CD4-positive, alpha-beta T cell (primary cell): ENCODE data around the gene CXXC5. TPM values are rescaled to one million over a fixed set of nuclear protein-coding genes. Genes with fewer than 3 reads are reported as not detected.

ENCODE experiments used
- ATAC-seq: fragments of 200-7000 bp; cut with Tn5 transposase; one replicate; pipeline ENCODE4 v1.10.0; 2022; ENCODE audit warnings: mild to moderate bottlenecking; ENCODE audit not compliant: poor library complexity
- CTCF ChIA-PET: fragments of 350-600 bp; sonication (Branson Sonifier 250); formaldehyde crosslinking; loops from one replicate; lab custom pipeline; 2021; ENCODE audit warnings: antibody characterized with exemption, inconsistent platforms; lab: Charles Lee
- POLR2A ChIA-PET: fragments of 350-600 bp; sonication (Branson Sonifier 250); formaldehyde crosslinking; loops from one replicate; lab custom pipeline; 2021; ENCODE audit warnings: antibody characterized with exemption, inconsistent platforms; lab: Charles Lee
- DNase-seq, 14 experiments: peaks; one replicate each; pipeline ENCODE4 v3.0.0-alpha.2; 2013 to 2020; ENCODE audit warnings: mixed read lengths in 2 of 14
- H3K27ac ChIP-seq, 2 donors: one replicate each; pipeline versions ENCODE4 v1.5.1 to v1.7.0; 2013; ENCODE audit warnings: low read length in 2 of 2, low read depth in 1 of 2, mild to moderate bottlenecking in 1 of 2
- H3K27me3 ChIP-seq, 2 experiments: 1 replicate in 1 of 2; 2 replicates in 1 of 2; pipeline versions ENCODE4 v1.6.1 to v1.7.0; 2013; ENCODE audit warnings: low read length in 2 of 2, control low read depth in 1 of 2, mild to moderate bottlenecking in 1 of 2, moderate library complexity in 1 of 2; ENCODE audit not compliant: insufficient read depth in 2 of 2, control insufficient read depth in 1 of 2
- H3K36me3 ChIP-seq: one replicate; pipeline ENCODE4 v1.6.1; 2013; ENCODE audit warnings: low read length, control low read depth; ENCODE audit not compliant: insufficient read depth
- H3K4me1 ChIP-seq: one replicate; pipeline ENCODE4 v1.6.1; 2013; ENCODE audit warnings: low read length, control low read depth; ENCODE audit not compliant: insufficient read depth
- H3K4me3 ChIP-seq: one replicate; pipeline ENCODE4 v1.5.1; 2013; ENCODE audit warnings: mild to moderate bottlenecking, low read length, moderate library complexity
- H3K9me3 ChIP-seq, 2 experiments: 1 replicate in 1 of 2; 2 replicates in 1 of 2; pipeline versions ENCODE4 v1.6.1 to v1.7.0; 2013; ENCODE audit warnings: low read length in 2 of 2, mild to moderate bottlenecking in 2 of 2, control low read depth in 1 of 2, moderate library complexity in 1 of 2; ENCODE audit not compliant: control insufficient read depth in 1 of 2, insufficient read depth in 1 of 2
- H3K27ac Mint-ChIP-seq: one replicate; pipeline ENCODE4 v1.8.0; 2020; ENCODE audit warnings: mixed read lengths
- H3K27me3 Mint-ChIP-seq: one replicate; pipeline ENCODE4 v1.8.0; 2021; ENCODE audit warnings: mixed read lengths
- H3K36me3 Mint-ChIP-seq: one replicate; pipeline ENCODE4 v1.8.0; 2021; ENCODE audit warnings: low read depth, mixed read lengths
- H3K4me1 Mint-ChIP-seq: one replicate; pipeline ENCODE4 v1.8.0; 2021; ENCODE audit warnings: low read depth, mixed read lengths
- H3K4me3 Mint-ChIP-seq: one replicate; pipeline ENCODE4 v1.8.0; 2020; ENCODE audit warnings: mild to moderate bottlenecking, mixed read lengths
- H3K9me3 Mint-ChIP-seq: one replicate; pipeline ENCODE4 v1.8.0; 2020; ENCODE audit warnings: mixed read lengths
- intact Hi-C, 2 experiments: fragments of 100-400 bp; cut with DNase I in 1 of 2; cut with micrococcal nuclease in 1 of 2; formaldehyde crosslinking; loops; one replicate each; pipeline versions ENCODE4 v1.15.1 to v1.9.0; 2023 to 2025; cut with DNase I, micrococcal nuclease
- total RNA-seq, 174 experiments: library from RNA in 2 of 174; stranded (reverse) in 2 of 174; gene quantifications; one replicate each; pipeline ENCODE4 v1.2.3 and lab custom pipeline; 2021 to 2026
- TF ChIP-seq, protein P1 (sequence below): fragments of 200-600 bp; IDR thresholded peaks from one replicate; pipeline ENCODE4 v1.8.0; 2022; ENCODE audit warnings: antibody characterized with exemption, mild to moderate bottlenecking

Gene CXXC5
- total RNA-seq, 2 experiments from 2014 or later: 1.9 to 2.7 TPM

DNA sequence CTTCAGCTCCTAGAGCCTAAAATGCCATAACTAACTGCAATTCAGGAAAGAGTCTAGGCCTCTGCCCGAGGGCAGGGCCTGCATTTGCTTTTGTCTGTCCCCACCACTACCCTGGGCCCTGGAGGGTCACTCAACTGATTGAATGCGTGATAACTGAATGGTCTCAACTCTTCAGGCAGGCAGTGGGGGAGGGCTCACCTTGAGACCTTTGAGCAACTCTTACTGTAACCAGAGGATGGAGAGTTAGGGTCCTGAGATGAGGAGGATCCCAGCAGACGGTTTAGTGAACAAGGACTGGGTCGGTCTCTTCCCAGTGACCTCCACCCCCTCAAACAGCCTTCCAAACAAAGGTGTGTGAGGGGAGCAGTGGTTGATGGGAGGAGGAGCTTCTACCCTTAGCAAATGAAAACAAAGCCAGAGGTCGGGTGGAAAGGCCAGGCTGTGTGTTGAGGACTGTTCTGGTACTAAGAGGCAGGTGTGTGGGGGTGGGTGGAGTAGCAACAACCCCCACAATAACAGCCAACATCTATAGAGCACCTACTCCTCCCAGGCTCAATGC lies 59.4 kb downstream of the CXXC5 start:
- Histone ChIP-seq H3K9me3 (peaks cover 0 to 13% of the 10 kb centered on the region in 2 experiments), H3K36me3 (no peaks in the 10 kb centered on the region), H3K4me3 (no peak overlapping the region), H3K27me3 (peaks cover 3 to 5% of the 10 kb centered on the region in 2 experiments), H3K4me1 (peaks cover 33% of the 10 kb centered on the region), H3K27ac (no peak overlapping the region)
- intact Hi-C loops: no loop called here
- no peaks in the 10 kb centered on the region for H3K36me3 Mint-ChIP-seq
- ChIA-PET POLR2A (interaction anchor here (0.7 kb wide), 1 partner anchor 9 kb away, joined by 3 read pairs; no protein-coding TSS in a partner anchor), CTCF (no interaction called here)
- DNase-seq (no peak), ATAC-seq (no peak)
- TF ChIP-seq, protein P1, sequence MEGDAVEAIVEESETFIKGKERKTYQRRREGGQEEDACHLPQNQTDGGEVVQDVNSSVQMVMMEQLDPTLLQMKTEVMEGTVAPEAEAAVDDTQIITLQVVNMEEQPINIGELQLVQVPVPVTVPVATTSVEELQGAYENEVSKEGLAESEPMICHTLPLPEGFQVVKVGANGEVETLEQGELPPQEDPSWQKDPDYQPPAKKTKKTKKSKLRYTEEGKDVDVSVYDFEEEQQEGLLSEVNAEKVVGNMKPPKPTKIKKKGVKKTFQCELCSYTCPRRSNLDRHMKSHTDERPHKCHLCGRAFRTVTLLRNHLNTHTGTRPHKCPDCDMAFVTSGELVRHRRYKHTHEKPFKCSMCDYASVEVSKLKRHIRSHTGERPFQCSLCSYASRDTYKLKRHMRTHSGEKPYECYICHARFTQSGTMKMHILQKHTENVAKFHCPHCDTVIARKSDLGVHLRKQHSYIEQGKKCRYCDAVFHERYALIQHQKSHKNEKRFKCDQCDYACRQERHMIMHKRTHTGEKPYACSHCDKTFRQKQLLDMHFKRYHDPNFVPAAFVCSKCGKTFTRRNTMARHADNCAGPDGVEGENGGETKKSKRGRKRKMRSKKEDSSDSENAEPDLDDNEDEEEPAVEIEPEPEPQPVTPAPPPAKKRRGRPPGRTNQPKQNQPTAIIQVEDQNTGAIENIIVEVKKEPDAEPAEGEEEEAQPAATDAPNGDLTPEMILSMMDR: no peak
- no peak overlapping the region for H3K4me3 Mint-ChIP-seq
- H3K27ac Mint-ChIP-seq: no peak overlapping the region
- peaks cover 9% of the 10 kb centered on the region for H3K27me3 Mint-ChIP-seq
- H3K4me1 Mint-ChIP-seq: peaks cover 28% of the 10 kb centered on the region
- H3K9me3 Mint-ChIP-seq: no peaks in the 10 kb centered on the region

GRCh38 chr5:139708434-139708861 lies 60.3 kb downstream of the CXXC5 start:
- Histone ChIP-seq H3K4me3 (no peak overlapping the region), H3K27ac (peak overlapping the region in 1 of 2 donors; percentile 15), H3K36me3 (no peaks in the 10 kb centered on the region), H3K27me3 (peaks cover 5 to 7% of the 10 kb centered on the region in 2 experiments), H3K4me1 (peaks cover 34% of the 10 kb centered on the region), H3K9me3 (peaks cover 0 to 13% of the 10 kb centered on the region in 2 experiments)
- DNase-seq: no peak
- ChIA-PET CTCF (interaction anchor here (3.8 kb wide), 1 partner anchor 57 kb away, joined by 24 read pairs; no protein-coding TSS in a partner anchor), POLR2A (no interaction called here)
- H3K9me3 Mint-ChIP-seq: no peaks in the 10 kb centered on the region
- H3K36me3 Mint-ChIP-seq: no peaks in the 10 kb centered on the region
- peaks cover 14% of the 10 kb centered on the region for H3K27me3 Mint-ChIP-seq
- intact Hi-C loops: no loop called here
- TF ChIP-seq, protein P1: no peak
- peak overlapping the region; percentile 81 for H3K27ac Mint-ChIP-seq
- ATAC-seq: no peak
- peak overlapping the region; percentile 66 for H3K4me3 Mint-ChIP-seq
- peaks cover 30% of the 10 kb centered on the region for H3K4me1 Mint-ChIP-seq

DNA sequence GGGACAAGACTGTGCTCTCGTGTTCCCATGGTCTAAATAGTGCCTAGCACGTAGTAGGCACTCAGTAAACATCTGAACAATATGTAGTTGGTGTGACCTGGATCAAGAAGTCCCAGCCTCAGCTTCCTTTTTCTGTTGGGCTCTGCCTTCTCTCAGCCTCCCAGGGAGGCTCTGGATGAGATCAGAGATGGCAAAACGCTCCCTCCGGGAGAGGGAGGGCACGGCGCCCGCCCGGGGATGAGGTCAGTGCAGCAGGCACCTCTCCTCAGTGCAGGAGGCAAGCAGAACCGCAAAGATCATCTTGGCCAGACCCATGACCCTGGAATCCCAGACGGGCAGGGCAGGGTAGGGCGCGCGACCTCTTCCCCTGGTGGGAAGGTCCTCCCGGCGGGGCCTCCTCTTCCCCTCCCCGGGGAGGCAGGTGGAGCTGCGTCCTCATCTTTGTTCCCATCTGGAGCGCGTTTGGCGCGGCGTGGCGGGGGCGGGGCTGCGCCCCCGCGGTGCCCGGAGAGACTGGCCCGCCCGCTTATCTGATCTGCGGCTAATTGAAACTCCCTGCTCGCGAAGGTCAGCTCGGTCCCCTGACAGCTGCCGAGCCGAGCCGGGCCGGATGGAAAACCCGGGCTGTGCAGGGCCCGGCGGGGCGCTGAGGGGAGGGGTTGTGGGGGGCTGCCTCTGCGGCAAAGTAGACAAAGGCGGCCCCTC lies 60.9 kb downstream of the CXXC5 start:
- H3K36me3 Mint-ChIP-seq: no peaks in the 10 kb centered on the region
- H3K9me3 Mint-ChIP-seq: no peaks in the 10 kb centered on the region
- H3K27ac ChIP-seq: peak overlapping the region in 1 of 2 donors; percentile 15
- DNase-seq: peak in 2 of 14 experiments; percentile 24 to 46
- H3K4me1 Mint-ChIP-seq: peaks cover 30% of the 10 kb centered on the region
- H3K27me3 ChIP-seq: peaks cover 5 to 7% of the 10 kb centered on the region in 2 experiments
- H3K4me3 ChIP-seq: peak overlapping the region; percentile 60
- H3K9me3 ChIP-seq: peaks cover 0 to 13% of the 10 kb centered on the region in 2 experiments
- POLR2A ChIA-PET: interaction anchor here (0.5 to 2.3 kb wide), 2 partner anchors 72 to 144 kb away, joined by 4 to 10 read pairs; no protein-coding TSS in a partner anchor
- TF ChIP-seq, protein P1: no peak
- H3K4me3 Mint-ChIP-seq: peak overlapping the region; percentile 66
- peak; percentile 4 for ATAC-seq
- H3K36me3 ChIP-seq: no peaks in the 10 kb centered on the region
- intact Hi-C loops: no loop called here
- peak overlapping the region; percentile 81 for H3K27ac Mint-ChIP-seq
- H3K4me1 ChIP-seq: peaks cover 34% of the 10 kb centered on the region
- peaks cover 16% of the 10 kb centered on the region for H3K27me3 Mint-ChIP-seq
- CTCF ChIA-PET: interaction anchor here (3.8 kb wide), 1 partner anchor 57 kb away, joined by 24 read pairs; no protein-coding TSS in a partner anchor
